NCI-H2196 treated with DMSO at 0.1 percent for 48 hours (cell line): ENCODE measurements around the gene CHIA.
"Not testable (repeated sequence)": the region's sequence is repeated elsewhere in the genome, so short reads cannot be mapped to it uniquely, and the experiment has no call there.

Source experiments
- DNase-seq: peaks from one replicate; lab custom pipeline; 2025; ENCODE audit not compliant: unreplicated experiment; lab: John Stamatoyannopoulos, UW

The CHIA gene

DNA sequence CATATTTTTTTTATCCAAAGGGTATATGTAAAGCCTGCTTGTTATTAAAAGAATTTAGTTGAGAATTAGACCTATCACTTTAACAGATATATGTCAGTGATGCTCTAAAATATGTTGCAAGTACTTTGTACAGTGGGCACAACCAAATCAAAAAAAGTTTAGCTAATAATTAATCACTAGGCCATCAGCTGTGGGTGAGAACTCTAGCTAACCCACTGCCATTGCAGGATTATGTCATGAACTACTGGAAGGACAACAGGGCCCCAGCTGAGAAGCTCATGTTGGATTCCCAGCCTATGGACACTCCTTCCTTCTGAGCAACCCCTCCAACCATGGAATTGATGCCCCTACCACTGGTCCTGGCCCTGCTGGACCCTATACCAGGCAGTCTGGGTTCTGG, 6.8 kb upstream of the CHIA start:
- no peak for DNase-seq

DNA sequence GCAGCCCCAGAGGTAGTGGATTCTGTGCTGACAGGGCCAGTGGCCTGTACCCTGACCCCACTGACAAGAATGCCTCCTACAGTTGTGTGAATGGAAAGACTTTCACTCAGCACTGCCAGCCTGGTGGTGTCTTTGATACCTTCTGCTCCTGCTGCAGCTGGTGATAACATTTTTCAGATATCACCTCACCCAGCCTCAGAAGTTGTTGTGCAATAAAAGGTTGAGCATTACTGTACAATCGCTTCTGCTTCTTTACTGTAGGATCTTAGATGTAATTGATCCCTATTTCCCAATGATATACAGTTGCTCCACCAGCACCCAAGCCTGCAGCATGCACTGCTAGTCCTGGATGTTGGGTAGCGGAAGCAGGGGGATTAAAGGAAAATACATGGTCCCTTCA, 4.8 kb upstream of the CHIA start:
- no peak for DNase-seq

DNA sequence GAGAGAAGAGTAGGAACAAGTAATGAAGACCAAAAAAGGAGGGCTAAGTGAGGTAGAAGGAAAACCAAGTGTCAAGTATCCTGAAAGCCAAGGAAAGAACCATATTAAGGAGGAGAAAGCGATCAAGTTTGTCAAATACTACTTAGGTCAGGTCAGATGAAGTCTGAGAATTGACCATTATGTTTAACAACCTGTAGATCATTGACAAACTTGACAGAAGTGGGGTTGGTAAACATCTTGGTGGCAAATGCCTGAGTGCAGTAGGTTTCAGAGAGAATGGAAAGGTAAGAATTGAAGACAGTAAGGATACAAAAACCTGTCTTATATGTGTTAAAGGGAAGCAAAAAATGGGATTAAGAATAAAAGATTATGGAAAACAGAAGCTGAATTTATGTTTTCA, 3.7 kb upstream of the CHIA start:
- no peak for DNase-seq

DNA sequence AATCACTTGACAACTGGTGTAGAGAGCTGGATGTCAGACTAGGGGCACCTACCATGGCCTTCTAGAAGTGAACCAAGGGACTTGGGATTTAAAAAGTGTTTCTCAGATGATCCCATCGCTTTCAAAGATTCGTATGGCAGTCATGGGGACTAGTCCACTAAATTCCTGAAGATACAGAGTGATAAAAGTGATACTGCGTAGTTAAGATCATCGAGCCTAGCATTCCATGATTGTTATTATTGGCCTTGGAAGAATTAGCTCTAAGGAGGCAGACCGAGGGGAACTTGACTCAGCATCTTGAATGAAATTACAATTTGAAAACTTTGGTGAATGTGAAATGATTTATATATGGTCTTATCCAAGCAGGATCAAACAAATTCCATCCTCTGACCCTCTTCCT, 1.3 kb upstream of the CHIA start:
- no peak for DNase-seq

DNA sequence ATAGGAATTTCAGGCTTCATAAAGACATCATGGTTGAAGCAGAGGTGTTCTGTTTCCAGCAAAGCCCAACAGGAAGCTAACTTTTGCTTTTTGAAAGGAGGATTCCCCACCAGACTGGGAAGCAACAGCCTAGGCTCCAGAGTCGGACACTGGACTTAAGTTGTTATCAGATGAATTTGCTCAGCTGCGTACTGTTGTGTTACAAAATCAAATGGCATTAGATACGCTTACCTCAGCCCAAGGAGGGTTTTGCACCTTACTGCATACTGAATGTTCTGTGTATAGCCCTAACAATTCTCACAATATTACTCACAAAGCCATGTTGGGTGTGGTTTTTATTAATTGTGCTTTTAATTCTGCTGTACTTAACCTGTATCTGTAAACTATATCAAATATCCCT, 547 bp upstream of the CHIA start:
- no peak for DNase-seq

DNA sequence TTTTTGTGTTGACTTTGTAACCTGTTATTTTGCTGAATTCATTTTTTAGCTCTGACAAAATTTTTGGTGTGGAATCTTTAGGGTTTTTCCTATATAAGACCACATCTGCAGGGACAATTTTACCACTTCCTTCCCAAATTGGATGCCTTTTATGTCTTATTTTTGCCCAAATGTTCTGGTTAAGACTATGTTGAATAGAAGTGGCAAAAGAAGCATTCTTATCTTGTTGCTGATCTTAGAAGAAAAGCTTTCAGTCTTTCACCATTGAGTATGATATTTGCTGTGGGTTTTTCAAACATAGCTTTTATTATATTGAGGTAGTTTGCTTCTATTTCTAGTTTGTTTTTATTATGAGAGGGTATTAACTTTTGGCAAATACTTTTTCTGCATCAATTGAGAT, 3.7 kb downstream of the CHIA start:
- no peak for DNase-seq

DNA sequence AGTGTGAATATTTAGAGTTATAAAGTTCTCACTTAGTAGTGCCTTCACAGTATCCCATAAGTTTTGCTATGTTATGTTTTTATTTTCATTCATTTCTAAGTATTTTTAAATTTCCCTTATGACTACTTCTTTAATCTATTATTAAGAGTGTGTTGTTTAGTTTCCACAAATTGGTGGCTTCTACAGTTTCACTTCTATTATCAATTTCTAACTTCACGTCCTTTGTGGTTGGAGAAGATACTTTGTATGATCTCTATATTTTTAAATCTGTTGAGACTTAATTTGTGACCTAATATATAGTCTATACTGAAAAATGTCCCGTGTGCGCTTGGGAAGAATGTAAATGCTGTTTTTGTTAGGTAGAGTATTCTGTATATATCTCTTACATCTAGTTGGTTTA, 11.7 kb downstream of the CHIA start:
- no peak for DNase-seq

DNA sequence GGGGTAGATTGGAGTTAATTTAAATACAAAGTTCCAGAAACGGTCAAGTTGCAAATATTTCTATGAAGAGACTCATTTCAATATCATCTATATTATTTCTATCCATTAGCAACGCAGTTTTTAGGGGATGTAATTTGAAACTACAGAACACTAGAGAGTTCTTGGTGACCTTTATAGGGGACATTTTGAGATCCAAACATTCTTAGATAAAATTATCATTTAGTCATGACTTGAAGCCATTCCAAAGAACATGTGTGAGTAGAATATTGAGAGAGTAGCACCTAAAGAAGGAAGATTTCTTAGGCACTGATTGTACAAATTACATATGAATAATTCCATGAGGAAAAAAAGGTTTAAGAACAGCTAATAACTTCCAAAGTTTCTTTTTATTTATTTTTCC, 19.0 kb downstream of the CHIA start:
- no peak for DNase-seq

DNA sequence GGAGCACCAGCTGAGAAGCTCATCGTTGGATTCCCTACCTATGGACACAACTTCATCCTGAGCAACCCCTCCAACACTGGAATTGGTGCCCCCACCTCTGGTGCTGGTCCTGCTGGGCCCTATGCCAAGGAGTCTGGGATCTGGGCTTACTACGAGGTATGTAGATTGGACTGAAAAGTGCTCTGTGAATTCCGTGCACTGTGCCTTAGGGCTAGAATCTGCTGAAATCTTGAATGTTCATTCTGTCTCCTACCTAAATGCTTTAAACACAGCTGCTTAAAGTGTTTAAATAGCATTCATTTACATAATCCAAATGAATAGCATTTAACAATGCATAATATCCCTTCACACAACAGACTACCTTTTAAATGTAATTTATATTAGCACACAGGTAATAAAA, 27.9 kb downstream of the CHIA start:
- no peak for DNase-seq

DNA sequence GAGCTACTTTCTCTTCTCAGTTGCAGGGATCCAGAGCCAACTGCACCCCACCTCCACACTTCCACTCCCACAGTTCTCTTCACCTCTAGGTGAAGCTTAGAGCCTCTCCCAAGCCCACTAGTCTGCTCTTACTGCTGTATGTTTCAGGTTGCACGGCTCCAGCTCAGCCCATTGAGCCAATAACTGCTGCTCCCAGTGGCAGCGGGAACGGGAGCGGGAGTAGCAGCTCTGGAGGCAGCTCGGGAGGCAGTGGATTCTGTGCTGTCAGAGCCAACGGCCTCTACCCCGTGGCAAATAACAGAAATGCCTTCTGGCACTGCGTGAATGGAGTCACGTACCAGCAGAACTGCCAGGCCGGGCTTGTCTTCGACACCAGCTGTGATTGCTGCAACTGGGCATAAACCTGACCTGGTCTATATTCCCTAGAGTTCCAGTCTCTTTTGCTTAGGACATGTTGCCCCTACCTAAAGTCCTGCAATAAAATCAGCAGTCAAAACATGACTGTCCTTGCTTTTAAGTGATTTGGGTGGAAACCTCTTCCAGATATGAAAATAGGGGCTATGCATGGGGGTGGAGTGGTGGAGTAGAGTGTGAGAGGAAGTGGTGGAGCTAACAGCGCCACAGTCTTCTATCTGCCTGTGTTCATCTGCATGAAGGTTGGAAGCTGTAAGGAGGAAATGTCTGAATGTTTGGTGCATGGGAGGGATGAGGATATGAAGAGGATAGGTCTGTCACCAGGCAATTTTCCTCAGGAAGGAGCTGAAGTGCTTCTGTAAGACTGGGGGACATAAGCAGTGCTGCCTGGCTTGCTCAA, 29.6 kb downstream of the CHIA start:
- DNase-seq: no peak

DNA sequence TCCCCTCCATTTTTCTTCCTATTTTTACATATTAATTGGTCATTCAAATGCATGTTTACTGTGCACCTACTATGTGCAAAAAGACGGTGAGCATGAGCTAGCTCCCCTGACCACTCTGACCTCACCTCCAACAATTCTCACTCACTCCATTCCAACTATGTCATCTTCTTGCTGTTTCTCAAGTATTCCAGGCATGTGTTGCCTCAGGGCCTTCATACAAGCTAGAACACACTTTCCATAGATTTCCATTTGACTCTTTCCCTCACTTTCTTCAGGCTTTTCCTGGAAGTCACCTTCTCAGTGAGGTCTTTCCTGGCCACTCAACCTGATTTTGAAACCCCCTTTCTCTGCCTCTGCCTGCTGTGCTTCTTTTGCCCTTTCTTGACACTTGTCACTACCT, 32.6 kb downstream of the CHIA start:
- DNase-seq: no peak

DNA sequence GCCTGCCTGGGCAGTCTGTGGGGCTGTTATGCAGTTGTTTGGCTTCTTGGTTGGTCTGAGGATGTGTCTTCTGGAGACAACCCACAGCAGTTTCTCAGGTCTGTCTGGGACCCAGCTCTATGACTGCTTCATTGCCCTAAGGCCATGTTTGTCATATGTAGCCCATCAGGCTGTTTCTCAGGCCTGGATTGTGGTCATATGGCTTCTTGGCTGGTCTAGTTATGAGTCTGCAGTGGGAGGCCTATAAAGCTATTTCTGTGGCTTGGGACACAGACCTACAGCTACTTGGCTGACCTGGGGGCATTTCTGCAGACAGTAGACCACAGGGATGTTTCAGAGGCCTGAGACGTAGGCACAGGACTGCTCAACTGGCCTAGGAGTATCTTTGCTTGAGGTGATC, 41.5 kb downstream of the CHIA start:
- DNase-seq: no peak

DNA sequence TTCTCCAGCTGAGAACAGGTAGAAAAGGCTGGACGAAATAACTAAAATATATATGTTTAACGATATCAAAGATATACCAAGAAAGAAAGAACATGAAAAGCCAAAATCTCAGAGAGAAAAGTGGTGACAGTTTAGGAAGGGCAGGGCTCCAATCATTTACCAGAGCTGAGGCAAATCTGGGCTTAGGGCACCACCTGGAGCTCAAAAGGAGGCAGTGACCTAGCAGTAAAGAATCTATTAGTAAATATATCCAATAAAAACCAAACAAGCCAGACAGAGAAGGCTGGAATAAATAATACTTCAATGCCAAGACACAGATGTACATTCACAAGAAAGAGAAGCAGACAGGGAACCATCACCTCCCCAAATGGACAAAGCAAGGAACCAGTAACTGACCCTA, 43.5 kb downstream of the CHIA start:
- DNase-seq: peak; percentile 5

DNA sequence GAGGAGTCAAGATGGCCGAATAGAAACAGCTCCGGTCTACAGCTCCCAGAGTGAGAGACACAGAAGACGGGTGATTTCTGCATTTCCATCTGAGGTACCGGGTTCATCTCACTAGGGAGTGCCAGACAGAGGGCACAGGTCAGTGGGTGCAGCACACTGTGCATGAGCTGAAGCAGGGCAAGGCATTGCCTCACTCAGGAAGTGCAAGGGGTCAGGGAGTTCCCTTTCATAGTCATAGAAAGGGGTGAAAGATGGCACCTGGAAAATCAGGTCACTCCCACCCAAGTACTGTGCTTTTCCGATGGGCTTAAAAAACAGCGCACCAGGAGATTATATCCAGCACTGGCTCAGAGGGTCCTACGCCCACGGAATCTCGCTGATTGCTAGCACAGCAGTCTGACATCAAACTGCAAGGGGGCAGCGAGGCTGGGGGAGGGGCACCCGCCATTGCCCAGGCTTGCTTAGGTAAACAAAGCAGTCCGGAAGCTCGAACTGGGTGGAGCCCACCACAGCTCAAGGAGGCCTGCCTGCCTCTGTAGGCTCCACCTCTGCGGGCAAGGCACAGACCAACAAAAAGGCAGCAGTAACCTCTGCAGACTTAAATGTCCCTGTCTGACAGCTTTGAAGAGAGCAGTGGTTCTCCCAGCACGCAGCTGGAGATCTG, 44.7 kb downstream of the CHIA start:
- not testable (repeated sequence) for DNase-seq

DNA sequence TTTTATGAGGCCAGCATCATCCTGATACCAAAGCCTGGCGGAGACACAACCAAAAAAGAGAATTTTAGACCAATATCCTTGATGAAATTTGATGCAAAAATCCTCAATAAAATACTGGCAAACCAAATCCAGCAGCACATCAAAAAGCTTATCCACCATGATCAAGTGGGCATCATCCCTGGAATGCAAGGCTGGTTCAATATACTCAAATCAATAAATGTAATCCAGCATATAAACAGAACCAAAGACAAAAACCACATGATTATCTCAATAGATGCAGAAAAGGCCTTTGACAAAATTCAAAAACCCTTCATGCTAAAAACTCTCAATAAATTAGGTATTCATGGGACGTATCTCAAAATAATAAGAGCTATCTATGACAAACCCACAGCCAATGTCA, 48.2 kb downstream of the CHIA start:
- not testable (repeated sequence) for DNase-seq

DNA sequence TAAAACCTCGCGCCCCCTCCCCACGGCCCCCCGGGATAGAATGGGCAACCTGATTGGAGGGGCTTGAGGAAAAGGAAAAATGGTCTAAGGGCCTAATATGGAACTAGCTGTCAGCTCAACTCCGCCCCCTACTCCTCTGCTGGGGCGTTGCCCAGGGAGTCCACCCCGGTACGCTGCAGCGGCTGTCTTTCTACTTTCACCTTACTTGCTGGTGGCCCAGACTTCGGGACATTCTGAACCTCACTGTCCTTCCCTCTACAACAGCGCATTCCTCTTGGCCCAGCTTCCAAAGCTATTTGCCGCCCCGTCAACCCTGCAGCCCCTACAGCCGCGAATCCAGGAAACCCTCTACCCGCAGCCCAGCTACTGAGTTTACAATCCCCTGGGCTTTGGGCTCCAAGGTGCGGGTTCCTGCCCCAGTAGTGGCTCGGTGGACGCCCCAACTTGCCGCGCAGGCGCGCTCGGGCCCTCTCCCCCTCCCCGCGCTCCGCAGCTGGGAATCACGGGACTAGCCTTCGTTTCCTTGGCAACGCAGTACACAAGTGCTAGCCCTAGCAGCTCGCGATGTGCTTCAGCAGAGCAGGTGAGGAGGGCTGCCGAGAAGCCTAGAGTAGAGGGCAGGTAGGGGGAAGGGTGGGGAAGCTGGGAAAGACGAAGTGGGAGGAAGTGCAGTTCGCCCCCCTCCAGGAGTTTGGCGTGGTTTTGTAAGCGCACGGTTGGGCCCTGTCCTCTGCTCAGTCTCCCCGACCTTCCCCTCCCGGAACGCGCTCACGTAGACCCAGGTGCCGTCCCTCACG, 55.6 kb downstream of the CHIA start:
- peak; percentile 84 for DNase-seq

DNA sequence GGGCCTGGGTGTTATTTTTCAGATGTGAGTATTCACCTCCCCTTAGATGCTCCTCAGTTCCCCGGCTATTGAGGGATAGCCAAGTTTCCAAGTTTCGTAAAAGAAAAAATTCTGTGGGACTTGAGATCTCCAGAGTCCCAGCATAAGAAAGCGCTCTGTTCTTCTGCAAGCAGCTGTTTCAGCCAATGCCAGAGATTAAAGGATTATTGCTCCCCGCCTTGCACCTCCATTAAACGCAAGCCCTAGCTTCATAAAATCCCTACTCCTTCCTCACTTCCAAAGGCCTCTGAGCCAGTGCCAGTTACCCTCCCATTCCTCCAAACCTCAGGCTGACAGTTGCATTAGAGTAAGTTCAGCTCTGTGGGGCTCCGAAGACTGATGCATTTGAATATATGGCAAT, 56.4 kb downstream of the CHIA start:
- DNase-seq: no peak

DNA sequence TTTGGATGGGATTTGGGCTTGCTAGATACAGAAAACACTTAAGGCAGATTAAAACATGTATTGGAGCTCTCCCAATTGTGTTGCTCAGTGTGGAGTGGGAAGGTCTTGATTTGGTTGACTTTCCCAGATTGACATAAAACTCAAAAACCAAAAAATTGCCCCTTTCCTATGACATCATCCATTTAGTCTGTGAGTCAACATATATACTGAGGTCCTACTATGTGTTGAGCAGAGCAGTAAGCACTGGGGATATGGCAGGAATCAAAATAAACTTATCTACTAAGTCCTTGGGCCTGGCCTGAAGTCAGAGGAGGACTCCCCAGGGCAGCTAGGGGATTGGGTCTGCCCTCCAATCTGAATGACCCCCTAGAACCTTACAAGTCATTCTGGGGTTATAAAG, 61.0 kb downstream of the CHIA start:
- no peak for DNase-seq

DNA sequence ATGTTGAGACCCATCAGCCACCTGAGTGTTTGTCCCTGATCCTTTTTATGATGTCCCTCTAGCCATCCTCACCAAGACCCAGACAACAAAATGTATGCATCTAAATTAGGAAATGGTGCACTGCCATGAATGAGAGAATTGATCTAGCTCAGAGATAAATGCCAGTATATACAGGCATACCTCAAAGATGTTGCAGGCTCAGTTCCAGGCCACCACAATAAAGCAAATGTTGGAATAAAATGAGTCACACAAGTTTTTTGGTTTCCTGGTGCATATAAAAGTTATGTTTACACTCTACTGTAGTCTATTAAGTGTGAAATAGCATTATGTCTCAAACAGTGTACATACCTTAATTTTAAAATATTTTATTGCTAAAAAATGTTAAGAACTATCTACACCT, 63.9 kb downstream of the CHIA start:
- no peak for DNase-seq

DNA sequence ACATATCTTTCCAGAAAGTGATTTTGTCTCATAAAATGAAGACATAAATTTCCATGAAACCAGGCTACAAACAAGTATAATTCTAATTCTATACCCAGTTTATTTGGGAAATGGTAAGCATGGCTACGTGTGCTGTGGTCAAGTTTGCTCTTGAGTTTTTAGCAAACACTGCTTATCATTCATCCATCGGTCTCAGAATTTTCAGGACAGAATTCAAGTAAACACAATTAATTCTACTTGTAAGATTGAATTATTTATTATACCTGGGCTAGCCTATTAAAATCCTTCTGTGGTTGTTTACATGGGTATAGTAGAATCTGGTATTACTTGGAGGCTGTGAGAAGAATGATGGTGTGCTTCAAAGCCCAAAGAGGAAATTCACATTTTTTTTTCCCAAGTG, 68.3 kb downstream of the CHIA start:
- DNase-seq: no peak

DNA sequence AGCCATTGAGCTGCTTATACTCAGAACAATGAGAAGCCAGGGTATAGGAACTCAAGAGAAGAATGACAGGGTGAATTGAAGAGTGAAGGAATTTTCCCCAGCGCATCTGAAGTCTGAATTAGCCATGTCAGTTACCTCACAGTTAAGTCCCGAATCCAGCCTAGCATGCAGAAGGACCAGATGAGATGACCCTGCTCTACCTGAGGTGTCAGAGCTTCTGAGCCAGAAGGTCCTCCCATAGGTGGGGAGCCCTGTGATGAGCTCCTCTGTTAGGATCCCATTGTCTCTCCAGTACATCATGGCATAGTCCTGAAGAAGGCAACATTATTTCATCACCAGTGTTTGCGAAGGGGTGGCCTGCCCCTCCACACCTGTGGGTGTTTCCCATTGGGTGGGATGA, 68.7 kb downstream of the CHIA start:
- no peak for DNase-seq

DNA sequence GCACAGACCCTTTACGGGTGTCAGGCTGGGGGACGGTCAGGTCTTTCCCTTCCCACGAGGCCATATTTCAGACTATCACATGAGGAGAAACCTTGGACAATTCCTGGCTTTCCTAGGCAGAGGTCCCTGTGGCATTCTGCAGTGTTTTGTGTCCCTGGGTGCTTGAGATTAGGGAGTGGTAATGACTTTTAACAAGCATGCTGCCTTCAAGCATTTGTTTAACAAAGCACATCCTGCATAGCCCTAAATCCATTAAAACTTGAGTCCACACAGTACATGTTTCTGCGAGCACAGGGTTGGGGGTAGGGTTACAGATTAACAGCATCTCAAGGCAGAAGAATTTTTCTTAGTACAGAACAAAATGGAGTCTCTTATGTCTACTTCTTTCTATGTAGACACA, 69.6 kb downstream of the CHIA start:
- DNase-seq: not testable (repeated sequence)
